Neutrophil (primary cell): ENCODE measurements around the gene TPRN.

Experiments
- H3K27ac ChIP-seq: fragments of 200-600 bp; sonication (generic); 2 replicates; pipeline ENCODE4 v1.5.1; 2016; ENCODE audit warnings: mild to moderate bottlenecking, moderate library complexity
- H3K27me3 ChIP-seq: fragments of 200-600 bp; sonication (generic); 2 replicates; pipeline ENCODE4 v1.6.0; 2016; ENCODE audit warnings: mild to moderate bottlenecking
- H3K36me3 ChIP-seq: fragments of 200-600 bp; sonication (generic); 2 replicates; pipeline ENCODE4 v1.5.1; 2017
- H3K4me1 ChIP-seq, 2 experiments: fragments of 200-600 bp in 1 of 2; sonication (generic) in 1 of 2; 1 replicate in 1 of 2; 2 replicates in 1 of 2; pipeline versions ENCODE4 v1.5.1 to v1.6.1; 2013 to 2016; ENCODE audit warnings: low read depth in 1 of 2, low read length in 1 of 2, mild to moderate bottlenecking in 1 of 2, moderate library complexity in 1 of 2; ENCODE audit not compliant: control insufficient read depth in 1 of 2, insufficient read depth in 1 of 2
- H3K4me3 ChIP-seq, 2 experiments: fragments of 200-600 bp in 1 of 2; sonication (generic) in 1 of 2; 1 replicate in 1 of 2; 2 replicates in 1 of 2; pipeline ENCODE4 v1.5.1; 2013 to 2016; ENCODE audit warnings: low read depth in 1 of 2, low read length in 1 of 2, mild to moderate bottlenecking in 1 of 2, moderate library complexity in 1 of 2
- H3K9me3 ChIP-seq: fragments of 200-600 bp; sonication (generic); 2 replicates; pipeline ENCODE4 v1.5.1; 2016
- TF ChIP-seq, protein P1 (sequence below): fragments of 200-600 bp; sonication (generic); IDR thresholded peaks from 2 replicates; pipeline ENCODE4 v1.5.1; 2016; ENCODE audit warnings: antibody characterized with exemption

Gene TPRN

DNA sequence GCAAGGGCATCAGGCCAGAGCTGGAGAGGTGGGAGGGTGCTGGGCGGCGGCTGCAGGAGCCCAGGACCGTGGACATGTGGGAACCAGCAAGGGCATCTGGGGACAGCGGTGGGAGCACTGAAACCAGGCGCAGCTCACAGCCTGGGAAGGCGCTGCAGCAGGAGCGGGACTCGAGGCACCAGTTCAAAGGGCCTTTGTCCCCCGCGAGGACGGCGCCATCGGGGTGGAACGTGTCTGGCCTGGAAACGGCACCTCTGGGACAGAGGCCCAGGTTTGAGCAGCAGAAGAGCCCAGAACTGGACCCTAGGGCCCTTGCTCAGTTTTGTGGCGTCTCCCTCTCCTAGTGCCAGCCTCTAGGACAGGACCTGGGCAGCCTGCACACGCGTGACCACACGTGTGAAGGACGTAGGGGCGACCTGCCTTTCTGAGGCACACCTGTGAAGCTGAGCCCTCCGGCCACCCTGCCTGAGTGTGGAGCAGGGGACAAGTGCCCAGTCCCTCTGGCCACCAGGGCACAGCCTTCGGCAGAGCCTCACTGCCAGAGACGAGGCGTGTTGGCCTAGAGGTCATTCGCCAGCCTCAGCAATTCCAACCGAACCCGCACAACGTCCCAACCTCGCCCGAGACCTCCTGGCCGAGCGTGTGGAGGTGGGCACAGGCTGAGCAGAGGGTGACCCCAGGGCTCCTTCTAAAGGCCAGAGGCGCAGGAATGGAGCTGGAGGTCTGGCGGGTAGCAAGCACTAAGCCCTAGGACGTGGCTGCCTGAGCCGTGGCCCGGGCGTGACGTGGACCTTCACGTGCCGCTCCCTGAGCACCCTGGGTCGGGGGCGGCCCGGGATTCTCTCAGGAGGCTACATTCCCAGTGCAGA, 26.5 kb downstream of the TPRN start:
- H3K27ac ChIP-seq = no peak overlapping the region
- H3K4me1 ChIP-seq = peaks cover 0 to 4% of the 10 kb centered on the region in 2 experiments
- TF ChIP-seq, protein P1, sequence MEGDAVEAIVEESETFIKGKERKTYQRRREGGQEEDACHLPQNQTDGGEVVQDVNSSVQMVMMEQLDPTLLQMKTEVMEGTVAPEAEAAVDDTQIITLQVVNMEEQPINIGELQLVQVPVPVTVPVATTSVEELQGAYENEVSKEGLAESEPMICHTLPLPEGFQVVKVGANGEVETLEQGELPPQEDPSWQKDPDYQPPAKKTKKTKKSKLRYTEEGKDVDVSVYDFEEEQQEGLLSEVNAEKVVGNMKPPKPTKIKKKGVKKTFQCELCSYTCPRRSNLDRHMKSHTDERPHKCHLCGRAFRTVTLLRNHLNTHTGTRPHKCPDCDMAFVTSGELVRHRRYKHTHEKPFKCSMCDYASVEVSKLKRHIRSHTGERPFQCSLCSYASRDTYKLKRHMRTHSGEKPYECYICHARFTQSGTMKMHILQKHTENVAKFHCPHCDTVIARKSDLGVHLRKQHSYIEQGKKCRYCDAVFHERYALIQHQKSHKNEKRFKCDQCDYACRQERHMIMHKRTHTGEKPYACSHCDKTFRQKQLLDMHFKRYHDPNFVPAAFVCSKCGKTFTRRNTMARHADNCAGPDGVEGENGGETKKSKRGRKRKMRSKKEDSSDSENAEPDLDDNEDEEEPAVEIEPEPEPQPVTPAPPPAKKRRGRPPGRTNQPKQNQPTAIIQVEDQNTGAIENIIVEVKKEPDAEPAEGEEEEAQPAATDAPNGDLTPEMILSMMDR = no peak
- no peaks in the 10 kb centered on the region for H3K9me3 ChIP-seq
- H3K4me3 ChIP-seq = no peak overlapping the region
- H3K27me3 ChIP-seq = peaks cover 70% of the 10 kb centered on the region
- H3K36me3 ChIP-seq = peaks cover 25% of the 10 kb centered on the region

DNA sequence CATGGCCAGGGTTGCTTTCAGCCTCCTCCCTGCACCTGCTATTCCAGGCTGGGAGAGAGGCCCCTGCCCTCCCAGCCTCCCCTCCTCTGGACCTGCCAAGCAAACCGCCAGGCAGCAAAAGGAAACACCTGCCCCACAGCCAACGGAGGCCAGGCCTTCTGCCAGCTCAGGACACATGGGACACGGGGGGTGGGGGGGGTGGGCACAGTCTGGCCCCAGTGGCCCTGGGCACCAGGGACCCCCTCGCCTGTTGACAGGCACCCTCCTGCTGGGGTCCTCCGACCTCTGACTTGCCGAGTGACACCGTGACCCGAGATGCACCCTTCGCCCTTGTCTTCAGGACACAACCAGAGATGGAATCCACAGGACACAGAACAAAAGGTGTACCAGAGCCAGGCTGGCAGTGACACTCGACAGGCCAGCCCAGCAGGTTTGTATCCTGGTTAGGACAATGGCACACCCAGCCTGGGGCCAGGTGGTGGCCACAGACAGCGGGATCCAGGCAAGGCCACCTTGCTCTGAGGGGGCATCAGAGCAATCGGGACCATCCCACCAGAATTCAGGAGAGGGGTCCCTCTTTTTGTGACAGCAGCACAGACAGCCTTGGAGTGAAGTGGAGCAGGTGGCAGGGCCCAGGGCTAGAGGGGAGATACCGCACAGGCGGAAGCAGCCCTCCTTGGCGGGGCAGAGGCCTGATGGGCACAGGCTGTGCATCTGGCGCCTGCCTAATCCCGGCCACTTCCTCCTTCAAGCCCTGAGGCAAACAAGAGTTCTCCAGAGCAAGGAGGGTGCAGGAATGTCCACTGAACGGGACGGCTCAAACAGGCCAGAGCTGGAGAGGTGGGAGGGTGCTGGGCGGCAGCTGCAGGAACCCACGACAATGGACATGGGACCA, 27.4 kb downstream of the TPRN start:
- H3K36me3 ChIP-seq = peaks cover 16% of the 10 kb centered on the region
- H3K27me3 ChIP-seq = peaks cover 78% of the 10 kb centered on the region
- H3K9me3 ChIP-seq = no peaks in the 10 kb centered on the region
- H3K4me3 ChIP-seq = no peak overlapping the region
- no peak overlapping the region for H3K27ac ChIP-seq
- peaks cover 0 to 4% of the 10 kb centered on the region in 2 experiments for H3K4me1 ChIP-seq
- TF ChIP-seq, protein P1 = no peak

- Histone ChIP-seq H3K9me3 (no peaks in the 10 kb centered on the region), H3K4me1 (peaks cover 0 to 4% of the 10 kb centered on the region in 2 experiments), H3K4me3 (no peak overlapping the region), H3K36me3 (no peaks in the 10 kb centered on the region), H3K27ac (no peak overlapping the region), H3K27me3 (peaks cover 97% of the 10 kb centered on the region)
- TF ChIP-seq, protein P1 = no peak
Observed at GRCh38 chr9:137171149-137171900, 29.2 kb downstream of the TPRN start.

DNA sequence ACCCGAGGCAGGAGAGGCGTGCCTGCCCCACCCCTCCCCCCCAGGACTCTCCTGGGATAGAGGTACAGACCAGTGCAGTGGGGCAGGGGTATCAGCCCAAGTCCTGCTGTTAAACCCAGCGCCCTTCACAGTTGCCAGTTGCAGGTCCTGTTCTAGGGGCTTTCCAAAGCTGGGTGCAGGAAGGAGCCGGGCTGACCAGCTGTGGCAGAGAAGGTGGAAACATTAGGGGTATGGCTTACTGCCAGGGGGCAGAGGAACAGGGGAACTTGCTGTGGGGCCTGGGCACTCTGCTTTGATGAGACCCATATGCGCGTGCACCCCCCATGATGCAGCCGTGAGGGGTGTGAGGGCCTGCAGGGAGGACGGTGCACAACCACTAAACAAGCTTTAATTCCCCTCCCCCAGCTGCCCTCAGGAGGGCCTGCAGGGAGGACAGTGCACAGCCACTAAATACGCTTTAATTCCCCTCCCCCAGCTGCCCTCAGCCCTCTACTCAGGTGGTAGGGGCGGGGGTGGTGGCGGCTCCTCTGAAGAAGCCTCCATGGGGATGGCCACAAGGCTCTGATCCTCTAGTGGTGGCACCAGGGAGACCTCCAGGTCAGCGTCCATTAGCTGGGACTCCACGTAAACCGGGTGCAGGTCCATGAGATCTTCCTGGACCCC, 29.9 kb downstream of the TPRN start:
- H3K4me3 ChIP-seq = no peak overlapping the region
- H3K4me1 ChIP-seq = peaks cover 0 to 4% of the 10 kb centered on the region in 2 experiments
- TF ChIP-seq, protein P1 = no peak
- H3K9me3 ChIP-seq = no peaks in the 10 kb centered on the region
- H3K36me3 ChIP-seq = no peaks in the 10 kb centered on the region
- peaks cover 100% of the 10 kb centered on the region for H3K27me3 ChIP-seq
- H3K27ac ChIP-seq = no peak overlapping the region

GRCh38 chr9:137169896-137170358, 30.6 kb downstream of the TPRN start, which contains the start of gene LRRC26:
Gene LRRC26, minus strand, starts transcription at chr9:137170051. Its CDS starts 108 bp downstream, at chr9:137169943.
- TF ChIP-seq, protein P1 = no peak
- H3K4me1 ChIP-seq = peaks cover 0 to 4% of the 10 kb centered on the region in 2 experiments
- no peak within 1 kb of the TSS for H3K4me3 ChIP-seq
- no peaks in the 10 kb centered on the region for H3K9me3 ChIP-seq
- peaks cover 100% of the 10 kb centered on the region for H3K27me3 ChIP-seq
- no peaks in the 10 kb centered on the region for H3K36me3 ChIP-seq
- H3K27ac ChIP-seq = no peak within 1 kb of the TSS
